Activated T-helper 17 cell treated with anti-CD3 and anti-CD28 coated beads, Interleukin-2, amount 50 U/mL, for 72 hours (primary cell): Measurements from ENCODE around the gene B3GAT3. TPM values are rescaled to one million over a fixed set of nuclear protein-coding genes. Genes with fewer than 3 reads are reported as not detected.
"Not testable (repeated sequence)": the region's sequence is repeated elsewhere in the genome, so short reads cannot be mapped to it uniquely, and the experiment has no call there.

Experiments used
- ATAC-seq: fragments of 150-1000 bp; cut with Tn5 transposase; replicated peaks from 2 replicates; pipeline ENCODE4 v1.10.0; 2021; ENCODE audit warnings: mild to moderate bottlenecking, moderate library complexity
- H3K27ac Mint-ChIP-seq: one replicate; pipeline ENCODE4 v1.8.0; 2022; ENCODE audit warnings: mixed read lengths
- H3K27me3 Mint-ChIP-seq: one replicate; pipeline ENCODE4 v1.8.0; 2022; ENCODE audit warnings: mixed read lengths
- H3K36me3 Mint-ChIP-seq: one replicate; pipeline ENCODE4 v1.8.0; 2022; ENCODE audit warnings: low read depth, mild to moderate bottlenecking, mixed read lengths
- H3K4me1 Mint-ChIP-seq: one replicate; pipeline ENCODE4 v1.8.0; 2022; ENCODE audit warnings: mixed read lengths
- H3K4me3 Mint-ChIP-seq: one replicate; pipeline ENCODE4 v1.8.0; 2022; ENCODE audit warnings: mild to moderate bottlenecking, mixed read lengths
- H3K9me3 Mint-ChIP-seq: one replicate; pipeline ENCODE4 v1.8.0; 2022; ENCODE audit warnings: mixed read lengths
- total RNA-seq, 2 donors: library from RNA; stranded (reverse); gene quantifications; one replicate each; pipeline ENCODE4 v1.2.3, GENCODE V29; 2022

Gene B3GAT3
- total RNA-seq, 2 donors from 2014 or later, result 60.5 to 71.9 TPM

GRCh38 chr11:62585356-62585755 lies 36.4 kb downstream of the B3GAT3 start:
- not testable (repeated sequence) for H3K27ac Mint-ChIP-seq, ATAC-seq, H3K4me1 Mint-ChIP-seq, H3K9me3 Mint-ChIP-seq, H3K4me3 Mint-ChIP-seq, H3K27me3 Mint-ChIP-seq
- peaks cover 86% of the 10 kb centered on the region for H3K36me3 Mint-ChIP-seq

GRCh38 chr11:62581735-62582134 lies 40.1 kb downstream of the B3GAT3 start:
- H3K9me3 Mint-ChIP-seq, ATAC-seq, H3K27ac Mint-ChIP-seq, H3K4me1 Mint-ChIP-seq, H3K27me3 Mint-ChIP-seq, H3K4me3 Mint-ChIP-seq: not testable (repeated sequence)
- H3K36me3 Mint-ChIP-seq, result peaks cover 79% of the 10 kb centered on the region

- Mint-ChIP-seq H3K27me3 (no peaks in the 10 kb centered on the region), H3K36me3 (peaks cover 78% of the 10 kb centered on the region), H3K27ac (no peak overlapping the region), H3K4me3 (no peak overlapping the region), H3K9me3 (no peaks in the 10 kb centered on the region), H3K4me1 (no peaks in the 10 kb centered on the region)
- ATAC-seq, result no peak
Measured at GRCh38 chr11:62580959-62581715, 40.6 kb downstream of the B3GAT3 start.

GRCh38 chr11:62579252-62579651 lies 42.5 kb downstream of the B3GAT3 start:
- Mint-ChIP-seq H3K4me1 (peaks cover 10% of the 10 kb centered on the region), H3K4me3 (no peak overlapping the region), H3K36me3 (peaks cover 82% of the 10 kb centered on the region), H3K27ac (no peak overlapping the region), H3K9me3 (no peaks in the 10 kb centered on the region), H3K27me3 (no peaks in the 10 kb centered on the region)
- no peak for ATAC-seq

GRCh38 chr11:62578541-62578940 lies 43.2 kb downstream of the B3GAT3 start:
- Mint-ChIP-seq H3K9me3 (no peaks in the 10 kb centered on the region), H3K36me3 (peaks cover 82% of the 10 kb centered on the region), H3K4me3 (no peak overlapping the region), H3K27me3 (no peaks in the 10 kb centered on the region), H3K4me1 (peaks cover 10% of the 10 kb centered on the region), H3K27ac (no peak overlapping the region)
- ATAC-seq, result no peak

GRCh38 chr11:62577046-62577714 lies 44.6 kb downstream of the B3GAT3 start:
- H3K4me1 Mint-ChIP-seq, result peaks cover 17% of the 10 kb centered on the region
- H3K4me3 Mint-ChIP-seq, result no peak overlapping the region
- peaks cover 82% of the 10 kb centered on the region for H3K36me3 Mint-ChIP-seq
- no peak for ATAC-seq
- no peaks in the 10 kb centered on the region for H3K9me3 Mint-ChIP-seq
- H3K27me3 Mint-ChIP-seq, result no peaks in the 10 kb centered on the region
- H3K27ac Mint-ChIP-seq, result peak overlapping the region; percentile 8

GRCh38 chr11:62575837-62576236 lies 45.9 kb downstream of the B3GAT3 start:
- Mint-ChIP-seq H3K27me3 (no peaks in the 10 kb centered on the region), H3K4me3 (peak overlapping the region; percentile 98), H3K27ac (peak overlapping the region; percentile 98)

GRCh38 chr11:62575156-62575555 lies 46.6 kb downstream of the B3GAT3 start:
- ATAC-seq, result no peak
- peaks cover 86% of the 10 kb centered on the region for H3K36me3 Mint-ChIP-seq
- peak overlapping the region; percentile 98 for H3K27ac Mint-ChIP-seq
- peak overlapping the region; percentile 98 for H3K4me3 Mint-ChIP-seq
- peaks cover 33% of the 10 kb centered on the region for H3K4me1 Mint-ChIP-seq
- H3K9me3 Mint-ChIP-seq, result no peaks in the 10 kb centered on the region
- no peaks in the 10 kb centered on the region for H3K27me3 Mint-ChIP-seq

More at GRCh38 chr11:62575837-62576236, 45.9 kb downstream of the B3GAT3 start:
- Mint-ChIP-seq H3K9me3 (no peaks in the 10 kb centered on the region), H3K36me3 (peaks cover 82% of the 10 kb centered on the region), H3K4me1 (peaks cover 30% of the 10 kb centered on the region)
- no peak for ATAC-seq

- H3K36me3 Mint-ChIP-seq, result peaks cover 93% of the 10 kb centered on the region
Measured at GRCh38 chr11:62574363-62575071, 47.3 kb downstream of the B3GAT3 start.

GRCh38 chr11:62573592-62574362 lies 48.0 kb downstream of the B3GAT3 start, which contains the start of gene EEF1G:
TSS of gene EEF1G (minus strand) at chr11:62573891. CDS start at chr11:62573842, 49 bp downstream.
- peak within 1 kb of the TSS; percentile 98 for H3K4me3 Mint-ChIP-seq
- peaks cover 33% of the 10 kb centered on the region for H3K4me1 Mint-ChIP-seq
- no peaks in the 10 kb centered on the region for H3K27me3 Mint-ChIP-seq
- no peaks in the 10 kb centered on the region for H3K9me3 Mint-ChIP-seq
- H3K27ac Mint-ChIP-seq, result peak within 1 kb of the TSS; percentile 98
- H3K36me3 Mint-ChIP-seq, result peaks cover 99% of the 10 kb centered on the region
- peak; percentile 95 for ATAC-seq

More at GRCh38 chr11:62574363-62575071, 47.3 kb downstream of the B3GAT3 start:
- peak; percentile 22 for ATAC-seq
- Mint-ChIP-seq H3K4me1 (peaks cover 33% of the 10 kb centered on the region), H3K27me3 (no peaks in the 10 kb centered on the region), H3K27ac (peak overlapping the region; percentile 98), H3K9me3 (no peaks in the 10 kb centered on the region), H3K4me3 (peak overlapping the region; percentile 98)

- peaks cover 33% of the 10 kb centered on the region for H3K4me1 Mint-ChIP-seq
Measured at GRCh38 chr11:62573006-62573591, 48.7 kb downstream of the B3GAT3 start.

GRCh38 chr11:62572431-62572830 lies 49.4 kb downstream of the B3GAT3 start:
- H3K36me3 Mint-ChIP-seq, result peaks cover 99% of the 10 kb centered on the region
- H3K9me3 Mint-ChIP-seq, result no peaks in the 10 kb centered on the region
- peaks cover 34% of the 10 kb centered on the region for H3K4me1 Mint-ChIP-seq
- H3K27ac Mint-ChIP-seq, result peak overlapping the region; percentile 98
- no peak for ATAC-seq
- peak overlapping the region; percentile 98 for H3K4me3 Mint-ChIP-seq
- H3K27me3 Mint-ChIP-seq, result no peaks in the 10 kb centered on the region

More at GRCh38 chr11:62573006-62573591, 48.7 kb downstream of the B3GAT3 start:
- H3K27ac Mint-ChIP-seq, result peak overlapping the region; percentile 98
- H3K27me3 Mint-ChIP-seq, result no peaks in the 10 kb centered on the region
- no peaks in the 10 kb centered on the region for H3K9me3 Mint-ChIP-seq
- H3K36me3 Mint-ChIP-seq, result peaks cover 99% of the 10 kb centered on the region
- no peak for ATAC-seq
- peak overlapping the region; percentile 98 for H3K4me3 Mint-ChIP-seq

- peak overlapping the region; percentile 98 for H3K27ac Mint-ChIP-seq
- peaks cover 41% of the 10 kb centered on the region for H3K4me1 Mint-ChIP-seq
- H3K9me3 Mint-ChIP-seq, result not testable (repeated sequence)
Measured at GRCh38 chr11:62571493-62571892, 50.3 kb downstream of the B3GAT3 start.

More at GRCh38 chr11:62571493-62571892, 50.3 kb downstream of the B3GAT3 start:
- Mint-ChIP-seq H3K4me3 (peak overlapping the region; percentile 98), H3K36me3 (peaks cover 99% of the 10 kb centered on the region)
- not testable (repeated sequence) for ATAC-seq, H3K27me3 Mint-ChIP-seq
